Measurements from ENCODE around the gene ABHD2. TPM values are rescaled to one million over a fixed set of nuclear protein-coding genes. Genes with fewer than 3 reads are reported as not detected.
A peak's percentile ranks its signal among the peaks of the same experiment; 100 is the strongest.

The ABHD2 gene
- total RNA-seq, 2 experiments from 2014 or later = 71.3 to 71.9 TPM

- Mint-ChIP-seq H3K4me1 (ENCODE audit: low read depth) (peaks cover 6% of the 10 kb centered on the region), H3K4me3 (no peak overlapping the region), H3K27me3 (ENCODE audit: low read depth) (no peaks in the 10 kb centered on the region), H3K27ac (no peak overlapping the region), H3K36me3 (ENCODE audit: low read depth) (peaks cover 16% of the 10 kb centered on the region), H3K9me3 (ENCODE audit: insufficient read depth) (no peaks in the 10 kb centered on the region)
- POLR2A ChIA-PET = no interaction called here
- ATAC-seq = no peak
- CTCF ChIA-PET = interaction anchor here (0.9 to 6.2 kb wide), 5 partner anchors 16 to 280 kb away, joined by 3 to 88 read pairs (median 3); partner anchors contain the start of gene HAPLN3
- DNase-seq = no peak
Observed at GRCh38 chr15:89175617-89176191, 87.4 kb downstream of the ABHD2 start.

DNA sequence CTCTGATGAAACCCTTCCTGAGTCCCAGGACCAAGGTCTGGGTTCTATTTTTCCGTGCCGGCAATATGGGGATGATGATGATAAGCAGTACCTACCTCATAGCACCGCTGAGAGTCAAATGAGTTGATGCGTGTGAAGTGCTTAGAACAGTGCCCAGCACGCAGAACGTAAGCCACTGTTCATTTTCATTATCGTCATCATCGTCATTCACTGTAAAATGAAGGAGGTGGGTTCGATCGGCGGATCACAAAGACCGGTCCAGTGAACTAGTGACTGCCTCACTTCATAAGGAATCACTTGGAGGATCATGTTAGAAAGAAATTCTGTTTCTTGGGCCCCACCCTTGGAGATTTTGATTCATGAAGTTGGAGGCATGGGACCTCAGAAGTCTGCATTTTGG, 88.9 kb downstream of the ABHD2 start:
- ATAC-seq (no peak), DNase-seq (no peak)
- no peak overlapping the region for H3K27ac Mint-ChIP-seq
- peaks cover 6% of the 10 kb centered on the region for H3K4me1 Mint-ChIP-seq (ENCODE audit: low read depth)
- ChIA-PET POLR2A (no interaction called here), CTCF (interaction anchor here (0.7 to 4.0 kb wide), 33 partner anchors 9 to 553 kb away, joined by 3 to 86 read pairs (median 5); partner anchors contain the start of genes ABHD2 and FANCI)
- H3K36me3 Mint-ChIP-seq (ENCODE audit: low read depth) = peaks cover 18% of the 10 kb centered on the region
- H3K9me3 Mint-ChIP-seq (ENCODE audit: insufficient read depth) = no peaks in the 10 kb centered on the region
- no peaks in the 10 kb centered on the region for H3K27me3 Mint-ChIP-seq (ENCODE audit: low read depth)
- H3K4me3 Mint-ChIP-seq = no peak overlapping the region

DNA sequence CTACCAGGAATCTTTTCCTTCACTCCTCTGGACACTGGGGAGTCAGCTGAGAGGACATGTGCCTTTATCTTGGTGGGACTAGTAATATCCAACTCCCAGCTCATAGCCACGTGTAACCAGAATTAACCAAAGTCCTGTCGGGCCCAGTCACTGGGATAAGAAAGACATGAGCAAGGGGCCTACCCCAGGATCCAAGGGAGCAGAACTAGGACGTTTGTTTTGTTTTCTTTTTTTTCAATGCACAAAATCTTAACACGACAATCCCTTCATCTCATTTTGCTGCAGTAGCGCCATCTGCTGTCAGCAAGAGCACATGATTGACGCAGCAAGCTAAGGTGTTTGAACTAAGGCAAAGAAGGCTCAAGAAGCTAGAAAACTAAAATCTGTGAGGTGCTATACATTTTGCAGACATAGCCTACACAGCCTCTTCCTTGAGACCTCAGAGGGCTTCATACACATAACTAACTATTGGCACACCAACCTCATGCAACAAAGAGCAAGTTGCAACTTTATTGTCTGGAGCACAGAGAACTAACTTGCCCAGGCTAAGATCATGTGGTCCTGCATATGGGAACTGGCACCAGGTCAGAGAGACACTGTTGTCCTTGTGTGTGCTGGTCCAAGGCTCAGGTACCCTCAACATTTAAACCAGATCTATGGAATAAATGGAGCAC, 89.5 kb downstream of the ABHD2 start:
- ChIA-PET CTCF (interaction anchor here (0.6 to 4.0 kb wide), 52 partner anchors 10 to 553 kb away, joined by 3 to 86 read pairs (median 5); partner anchors contain the start of genes ABHD2 and FANCI), POLR2A (interaction anchor here (0.7 kb wide), 1 partner anchor 89 kb away, joined by 4 read pairs; the partner anchor contains the start of gene ABHD2)
- H3K36me3 Mint-ChIP-seq (ENCODE audit: low read depth) = peaks cover 18% of the 10 kb centered on the region
- no peaks in the 10 kb centered on the region for H3K9me3 Mint-ChIP-seq (ENCODE audit: insufficient read depth)
- DNase-seq = peak; percentile 83
- H3K4me1 Mint-ChIP-seq (ENCODE audit: low read depth) = peaks cover 6% of the 10 kb centered on the region
- peak; percentile 49 for ATAC-seq
- no peak overlapping the region for H3K27ac Mint-ChIP-seq
- no peaks in the 10 kb centered on the region for H3K27me3 Mint-ChIP-seq (ENCODE audit: low read depth)
- no peak overlapping the region for H3K4me3 Mint-ChIP-seq

- H3K4me1 Mint-ChIP-seq (ENCODE audit: low read depth) = peaks cover 6% of the 10 kb centered on the region
- no peak for ATAC-seq
- H3K4me3 Mint-ChIP-seq = no peak overlapping the region
- POLR2A ChIA-PET = interaction anchor here (0.7 kb wide), 1 partner anchor 90 kb away, joined by 4 read pairs; the partner anchor contains the start of gene ABHD2
- no peaks in the 10 kb centered on the region for H3K9me3 Mint-ChIP-seq (ENCODE audit: insufficient read depth)
- CTCF ChIA-PET = interaction anchor here (0.6 to 4.0 kb wide), 50 partner anchors 9 to 554 kb away, joined by 3 to 86 read pairs (median 5); partner anchors contain the start of genes ABHD2 and FANCI
- no peak overlapping the region for H3K27ac Mint-ChIP-seq
- H3K36me3 Mint-ChIP-seq (ENCODE audit: low read depth) = peaks cover 19% of the 10 kb centered on the region
- no peaks in the 10 kb centered on the region for H3K27me3 Mint-ChIP-seq (ENCODE audit: low read depth)
- DNase-seq = no peak
Observed at GRCh38 chr15:89178307-89178977, 90.2 kb downstream of the ABHD2 start.

- Mint-ChIP-seq H3K4me1 (ENCODE audit: low read depth) (peaks cover 6% of the 10 kb centered on the region), H3K27me3 (ENCODE audit: low read depth) (no peaks in the 10 kb centered on the region), H3K4me3 (no peak overlapping the region), H3K36me3 (ENCODE audit: low read depth) (peaks cover 19% of the 10 kb centered on the region), H3K9me3 (ENCODE audit: insufficient read depth) (no peaks in the 10 kb centered on the region), H3K27ac (no peak overlapping the region)
- POLR2A ChIA-PET = interaction anchor here (0.6 kb wide), 1 partner anchor 140 kb away, joined by 3 read pairs; no protein-coding TSS in a partner anchor
- ATAC-seq = no peak
- DNase-seq = no peak
- CTCF ChIA-PET = interaction anchor here (0.5 to 4.0 kb wide), 6 partner anchors 9 to 275 kb away, joined by 3 to 86 read pairs (median 5); partner anchors contain the start of gene ABHD2
Observed at GRCh38 chr15:89179966-89180875, 92.0 kb downstream of the ABHD2 start.

DNA sequence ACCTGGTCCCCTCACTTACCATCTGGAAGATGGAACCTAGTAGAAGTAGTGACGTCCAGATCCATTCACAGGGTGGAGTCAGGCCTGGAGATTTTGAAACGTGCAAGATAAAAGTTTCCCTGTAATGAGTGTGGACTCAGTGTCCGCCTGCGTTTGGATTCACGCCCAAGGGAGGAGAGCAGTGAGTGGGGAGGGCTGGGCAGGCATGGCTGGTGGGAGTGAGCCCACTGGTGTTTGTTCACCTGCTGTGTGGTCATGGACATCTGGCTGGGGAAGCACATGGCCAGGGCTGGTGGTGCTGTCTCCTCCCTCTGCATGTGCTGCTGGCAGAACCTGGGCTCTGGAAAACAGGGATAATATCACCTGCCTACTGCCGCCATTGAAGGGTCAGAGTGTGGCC, 96.1 kb downstream of the ABHD2 start:
- peaks cover 9% of the 10 kb centered on the region for H3K36me3 Mint-ChIP-seq (ENCODE audit: low read depth)
- no peak for ATAC-seq
- no peaks in the 10 kb centered on the region for H3K4me1 Mint-ChIP-seq (ENCODE audit: low read depth)
- POLR2A ChIA-PET = no interaction called here
- H3K4me3 Mint-ChIP-seq = no peak overlapping the region
- no peak for DNase-seq
- H3K9me3 Mint-ChIP-seq (ENCODE audit: insufficient read depth) = no peaks in the 10 kb centered on the region
- no peaks in the 10 kb centered on the region for H3K27me3 Mint-ChIP-seq (ENCODE audit: low read depth)
- CTCF ChIA-PET = interaction anchor here (1.4 to 2.4 kb wide), 2 partner anchors 22 to 127 kb away, joined by 6 to 11 read pairs; no protein-coding TSS in a partner anchor
- no peak overlapping the region for H3K27ac Mint-ChIP-seq

DNA sequence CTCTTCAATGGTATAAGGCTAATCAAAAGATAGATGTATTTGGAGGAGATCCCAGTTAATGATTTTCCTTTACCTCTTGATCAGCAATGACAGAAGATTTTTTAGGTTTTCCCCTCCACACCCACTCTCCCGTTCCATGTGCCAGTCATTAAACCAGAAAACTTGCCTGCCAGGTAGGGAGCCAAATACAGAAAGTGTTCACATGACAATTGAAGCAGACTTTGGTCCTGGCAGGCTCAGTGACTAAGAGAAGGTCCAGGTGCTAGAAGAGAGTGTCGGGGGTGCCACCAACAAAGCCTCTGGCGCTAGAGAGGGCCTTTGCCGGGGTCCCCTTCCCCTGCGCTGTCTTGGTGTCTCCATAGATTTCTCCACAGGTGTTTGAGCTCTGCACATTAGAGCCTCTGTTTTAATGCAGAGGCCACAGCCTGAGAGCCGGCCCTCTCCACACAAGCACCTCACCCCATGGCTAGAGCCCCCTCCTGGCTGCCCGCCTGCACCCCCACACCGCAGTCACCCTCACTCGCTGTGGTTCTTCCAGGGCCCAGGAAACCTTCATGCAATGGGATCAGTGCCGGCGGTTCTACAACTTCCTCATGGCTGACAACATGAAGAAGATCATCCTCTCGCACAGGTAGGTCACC, 96.8 kb downstream of the ABHD2 start:
- no peaks in the 10 kb centered on the region for H3K27me3 Mint-ChIP-seq (ENCODE audit: low read depth)
- H3K27ac Mint-ChIP-seq = no peak overlapping the region
- DNase-seq (no peak), ATAC-seq (no peak)
- peaks cover 6% of the 10 kb centered on the region for H3K36me3 Mint-ChIP-seq (ENCODE audit: low read depth)
- CTCF ChIA-PET = interaction anchor here (1.2 kb wide), 1 partner anchor 22 kb away, joined by 3 read pairs; no protein-coding TSS in a partner anchor
- H3K9me3 Mint-ChIP-seq (ENCODE audit: insufficient read depth) = no peaks in the 10 kb centered on the region
- POLR2A ChIA-PET = no interaction called here
- no peak overlapping the region for H3K4me3 Mint-ChIP-seq
- no peaks in the 10 kb centered on the region for H3K4me1 Mint-ChIP-seq (ENCODE audit: low read depth)

DNA sequence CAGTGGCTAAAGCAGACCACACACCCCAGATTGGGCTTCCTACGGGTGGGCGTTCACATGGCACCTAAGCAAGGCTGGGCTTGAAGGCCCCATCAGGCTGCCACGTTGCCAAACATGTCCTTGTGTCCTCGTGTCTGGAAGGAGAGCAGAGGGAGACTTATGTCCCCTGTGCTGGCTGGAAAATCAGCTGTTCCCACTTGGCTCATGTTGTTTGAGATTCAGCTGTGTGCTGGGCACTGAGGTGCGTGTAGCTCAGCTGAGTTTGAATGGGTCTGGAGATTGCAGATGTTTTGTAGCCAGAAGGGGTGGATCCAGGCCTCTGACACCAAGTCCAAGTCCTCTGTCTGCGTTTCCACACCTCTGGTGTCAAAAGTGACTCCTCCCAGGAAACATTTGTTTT, 98.5 kb downstream of the ABHD2 start:
- ATAC-seq (no peak), DNase-seq (no peak)
- H3K9me3 Mint-ChIP-seq (ENCODE audit: insufficient read depth) = no peaks in the 10 kb centered on the region
- ChIA-PET CTCF (interaction anchor here (1.8 kb wide), 1 partner anchor 129 kb away, joined by 4 read pairs; no protein-coding TSS in a partner anchor), POLR2A (no interaction called here)
- no peaks in the 10 kb centered on the region for H3K27me3 Mint-ChIP-seq (ENCODE audit: low read depth)
- peaks cover 9% of the 10 kb centered on the region for H3K36me3 Mint-ChIP-seq (ENCODE audit: low read depth)
- H3K27ac Mint-ChIP-seq = no peak overlapping the region
- H3K4me1 Mint-ChIP-seq (ENCODE audit: low read depth) = no peaks in the 10 kb centered on the region
- H3K4me3 Mint-ChIP-seq = no peak overlapping the region

GRCh38 chr15:89187301-89187985, 99.2 kb downstream of the ABHD2 start:
- H3K27ac Mint-ChIP-seq = no peak overlapping the region
- no peak overlapping the region for H3K4me3 Mint-ChIP-seq
- H3K27me3 Mint-ChIP-seq (ENCODE audit: low read depth) = no peaks in the 10 kb centered on the region
- ChIA-PET CTCF (interaction anchor here (0.6 to 1.8 kb wide), 7 partner anchors 10 to 153 kb away, joined by 3 to 5 read pairs (median 3); partner anchors contain the start of gene FANCI), POLR2A (no interaction called here)
- H3K36me3 Mint-ChIP-seq (ENCODE audit: low read depth) = peaks cover 14% of the 10 kb centered on the region
- no peaks in the 10 kb centered on the region for H3K9me3 Mint-ChIP-seq (ENCODE audit: insufficient read depth)
- ATAC-seq = no peak
- DNase-seq = no peak
- no peaks in the 10 kb centered on the region for H3K4me1 Mint-ChIP-seq (ENCODE audit: low read depth)

DNA sequence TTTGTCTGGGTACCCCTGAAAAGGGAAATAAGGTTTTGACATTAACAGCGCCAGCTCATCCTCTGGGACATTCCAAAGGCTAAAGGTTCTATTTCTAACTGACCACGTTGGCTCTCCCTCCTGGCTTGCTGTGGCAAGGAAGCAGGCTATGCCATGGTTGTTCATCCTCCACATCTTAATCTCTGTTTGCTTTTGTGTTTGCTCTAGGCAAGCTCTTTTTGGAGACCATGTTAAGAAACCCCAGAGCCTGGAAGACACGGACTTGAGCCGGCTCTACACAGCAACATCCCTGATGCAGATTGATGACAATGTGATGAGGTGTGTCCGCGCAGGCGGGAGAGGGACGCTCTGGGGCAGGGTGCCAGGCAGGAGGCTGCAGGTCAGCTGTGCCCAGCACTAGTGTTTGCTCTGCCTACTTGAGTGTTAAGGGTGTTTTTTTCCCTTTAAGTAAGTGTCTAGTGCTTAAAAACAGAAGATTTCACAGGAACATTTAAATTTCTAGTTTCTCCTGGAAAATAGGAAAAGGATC, 99.8 kb downstream of the ABHD2 start:
- ChIA-PET POLR2A (no interaction called here), CTCF (interaction anchor here (0.6 to 1.8 kb wide), 7 partner anchors 10 to 154 kb away, joined by 3 to 5 read pairs (median 3); partner anchors contain the start of gene FANCI)
- ATAC-seq (no peak), DNase-seq (no peak)
- peaks cover 17% of the 10 kb centered on the region for H3K36me3 Mint-ChIP-seq (ENCODE audit: low read depth)
- H3K27ac Mint-ChIP-seq = no peak overlapping the region
- no peaks in the 10 kb centered on the region for H3K9me3 Mint-ChIP-seq (ENCODE audit: insufficient read depth)
- no peak overlapping the region for H3K4me3 Mint-ChIP-seq
- no peaks in the 10 kb centered on the region for H3K27me3 Mint-ChIP-seq (ENCODE audit: low read depth)
- no peaks in the 10 kb centered on the region for H3K4me1 Mint-ChIP-seq (ENCODE audit: low read depth)
